Activated CD4-positive, alpha-beta memory T cell treated with anti-CD3 and anti-CD28 coated beads, Interleukin-2, amount 10 ng/mL, durations not matched to agents 7 days and 5 days (primary cell): ENCODE data around the gene TAF4B. TPM values are rescaled to one million over a fixed set of nuclear protein-coding genes. Genes with fewer than 3 reads are reported as not detected.
"Not testable (repeated sequence)": the region's sequence is repeated elsewhere in the genome, so short reads cannot be mapped to it uniquely, and the experiment has no call there.

Experiments used
- CTCF ChIA-PET: fragments of 350-600 bp; sonication (Branson Sonifier 250); formaldehyde crosslinking; loops from one replicate; lab custom pipeline; 2021; ENCODE audit warnings: antibody characterized with exemption, inconsistent platforms; lab: Charles Lee
- POLR2A ChIA-PET: fragments of 350-600 bp; sonication (Branson Sonifier 250); formaldehyde crosslinking; loops from one replicate; lab custom pipeline; 2021; ENCODE audit warnings: antibody characterized with exemption; lab: Charles Lee
- DNase-seq: peaks from one replicate; pipeline ENCODE4 v3.0.0-alpha.2; 2020
- H3K27ac Mint-ChIP-seq: one replicate; pipeline ENCODE4 v1.8.0; 2021; ENCODE audit warnings: mild to moderate bottlenecking, mixed read lengths
- H3K27me3 Mint-ChIP-seq: one replicate; pipeline ENCODE4 v1.8.0; 2021; ENCODE audit warnings: mixed read lengths
- H3K36me3 Mint-ChIP-seq: one replicate; pipeline ENCODE4 v1.8.0; 2021; ENCODE audit warnings: low read depth, mixed read lengths
- H3K4me1 Mint-ChIP-seq: one replicate; pipeline ENCODE4 v1.8.0; 2021; ENCODE audit warnings: mixed read lengths
- H3K4me3 Mint-ChIP-seq: one replicate; pipeline ENCODE4 v1.8.0; 2021; ENCODE audit warnings: mild to moderate bottlenecking, mixed read lengths
- H3K9me3 Mint-ChIP-seq: one replicate; pipeline ENCODE4 v1.8.0; 2021; ENCODE audit warnings: mixed read lengths
- total RNA-seq, 2 experiments: library from RNA; stranded (reverse); gene quantifications; one replicate each; pipeline ENCODE4 v1.2.3, GENCODE V29; 2021

Gene TAF4B
- total RNA-seq, 2 experiments from 2014 or later = 3.3 to 3.8 TPM

DNA sequence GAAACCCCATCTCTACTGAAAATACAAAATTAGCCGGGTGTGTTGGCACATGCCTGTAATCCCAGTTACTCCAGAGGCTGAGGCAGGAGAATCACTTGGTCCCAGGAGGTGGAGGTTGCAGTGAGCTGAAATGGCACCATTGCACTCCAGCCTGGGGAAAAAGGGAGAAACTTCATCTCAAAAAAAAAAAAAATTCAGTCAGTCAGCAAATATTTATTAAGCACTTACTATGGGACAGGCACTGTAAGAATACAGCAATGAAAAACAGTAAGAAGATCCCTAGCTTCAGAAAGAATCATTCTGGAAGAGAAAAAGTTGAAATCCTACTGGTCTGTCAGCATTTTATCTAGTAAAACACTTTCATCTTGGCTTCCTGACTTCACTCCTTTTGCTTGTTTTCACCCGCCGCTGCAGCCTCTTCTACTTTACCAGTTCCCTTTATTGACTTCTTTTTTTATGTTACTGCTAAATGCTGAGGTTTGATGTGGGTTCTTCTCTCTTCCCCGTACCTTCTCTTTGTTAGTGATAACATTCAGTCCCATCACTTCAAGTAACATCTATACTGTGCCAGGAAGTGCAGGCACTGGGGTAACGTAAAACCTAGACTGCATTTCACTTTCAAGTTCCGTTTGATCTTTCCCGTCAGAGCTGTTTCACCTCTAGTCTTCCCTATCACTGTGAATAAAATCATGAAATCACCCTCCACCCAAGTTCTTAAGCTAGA, 10.8 kb upstream of the TAF4B start:
- Mint-ChIP-seq H3K27me3 (no peaks in the 10 kb centered on the region), H3K4me3 (peak overlapping the region; percentile 71), H3K27ac (peak overlapping the region; percentile 82), H3K9me3 (no peaks in the 10 kb centered on the region), H3K4me1 (peaks cover 19% of the 10 kb centered on the region), H3K36me3 (no peaks in the 10 kb centered on the region)
- CTCF ChIA-PET = no interaction called here
- peak; percentile 32 for DNase-seq
- POLR2A ChIA-PET = interaction anchor here (0.6 to 3.7 kb wide), 4 partner anchors 11 to 123 kb away, joined by 3 to 26 read pairs (median 3); partner anchors contain the start of gene TAF4B

DNA sequence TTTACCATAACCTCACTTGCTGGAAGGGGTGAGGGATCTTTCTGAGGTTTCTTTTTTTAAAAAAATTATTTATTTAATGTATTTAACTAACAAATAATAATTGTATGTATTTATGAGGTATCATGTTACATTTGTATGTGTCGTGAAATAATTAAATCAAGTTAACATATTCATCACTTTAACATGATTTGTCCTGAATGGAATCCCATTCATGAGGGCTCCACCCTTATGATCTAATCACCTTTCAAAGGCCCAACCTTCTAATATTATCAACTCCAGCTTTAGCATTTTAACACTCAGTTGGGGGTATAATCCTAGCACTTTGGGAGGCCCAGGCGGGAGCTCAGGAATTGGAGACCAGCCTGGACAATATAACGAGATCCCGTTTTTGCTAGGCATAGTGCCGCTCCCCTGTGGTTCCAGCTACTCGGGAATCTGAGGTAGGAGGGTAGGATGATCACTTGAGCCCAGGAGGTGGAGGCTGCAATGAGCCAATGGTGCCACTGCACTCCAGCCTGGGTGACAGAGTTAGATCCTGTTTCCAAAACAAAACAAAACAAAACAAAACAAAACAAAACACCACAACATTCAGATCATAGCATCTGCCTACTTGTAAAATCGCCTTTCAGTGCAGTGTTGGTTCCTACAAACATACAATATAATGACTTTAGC, 1.1 kb upstream of the TAF4B start:
- Mint-ChIP-seq H3K4me3 (peak overlapping the region; percentile 92), H3K9me3 (no peaks in the 10 kb centered on the region), H3K4me1 (peaks cover 31% of the 10 kb centered on the region), H3K27ac (no peak overlapping the region), H3K27me3 (peaks cover 2% of the 10 kb centered on the region), H3K36me3 (no peaks in the 10 kb centered on the region)
- DNase-seq = no peak
- CTCF ChIA-PET = no interaction called here
- POLR2A ChIA-PET = interaction anchor here (3.6 kb wide), 2 partner anchors 10 to 135 kb away, joined by 26 read pairs; partner anchors contain the start of gene SS18

DNA sequence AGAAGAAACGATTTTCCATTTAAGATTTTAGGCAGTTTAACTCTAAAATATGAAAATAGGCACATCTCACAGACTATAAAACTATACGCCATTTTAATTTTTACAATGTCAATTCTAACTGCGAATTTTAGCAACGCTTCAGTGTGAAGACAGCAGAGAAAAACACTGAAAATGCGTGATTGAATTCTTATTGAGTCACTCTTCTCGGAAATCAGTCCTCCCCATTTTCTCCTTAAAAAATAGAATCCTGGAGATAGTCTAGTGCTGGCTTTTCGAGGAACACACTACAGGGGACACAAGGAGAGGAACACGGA, 373 bp upstream of the TAF4B start:
- Mint-ChIP-seq H3K9me3 (no peaks in the 10 kb centered on the region), H3K4me1 (peaks cover 31% of the 10 kb centered on the region), H3K4me3 (peak overlapping the region; percentile 92), H3K36me3 (no peaks in the 10 kb centered on the region), H3K27ac (peak overlapping the region; percentile 77), H3K27me3 (peaks cover 2% of the 10 kb centered on the region)
- ChIA-PET CTCF (no interaction called here), POLR2A (interaction anchor here (1.0 to 3.6 kb wide), 5 partner anchors 8 to 138 kb away, joined by 5 to 26 read pairs (median 6); partner anchors contain the start of gene SS18)
- DNase-seq = no peak

DNA sequence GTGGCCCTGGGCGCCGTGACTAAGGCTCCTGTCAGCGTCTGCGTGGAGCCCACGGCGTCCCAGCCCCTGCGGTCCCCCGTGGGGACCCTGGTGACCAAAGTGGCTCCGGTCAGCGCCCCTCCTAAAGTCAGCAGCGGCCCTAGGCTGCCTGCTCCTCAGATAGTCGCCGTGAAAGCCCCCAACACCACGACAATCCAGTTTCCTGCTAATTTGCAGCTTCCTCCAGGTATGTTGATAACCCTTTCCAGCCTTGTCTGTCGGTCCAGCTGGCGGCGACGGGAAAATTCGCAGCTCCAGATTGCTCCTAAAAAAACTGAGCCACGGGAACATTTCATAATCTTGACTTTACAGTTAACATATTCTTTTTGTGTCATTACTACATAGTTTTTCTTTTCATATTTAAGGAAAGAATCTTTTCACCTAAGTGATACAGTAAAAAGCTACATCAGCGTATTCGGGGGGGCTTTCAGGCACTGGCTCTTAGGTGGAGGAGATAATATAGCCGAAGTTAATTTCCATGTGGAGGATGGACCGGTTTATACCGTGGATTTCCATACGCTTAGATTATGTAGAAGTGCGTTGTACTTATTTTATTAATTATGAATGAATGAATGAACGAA, 916 bp downstream of the TAF4B start:
- Mint-ChIP-seq H3K4me1 (peaks cover 31% of the 10 kb centered on the region), H3K36me3 (peaks cover 8% of the 10 kb centered on the region), H3K27ac (peak overlapping the region; percentile 44), H3K4me3 (peak overlapping the region; percentile 92), H3K27me3 (no peaks in the 10 kb centered on the region), H3K9me3 (peaks cover 4% of the 10 kb centered on the region)
- DNase-seq = peak; percentile 20
- ChIA-PET CTCF (no interaction called here), POLR2A (interaction anchor here (0.9 to 3.6 kb wide), 7 partner anchors 9 to 140 kb away, joined by 3 to 26 read pairs (median 5); partner anchors contain the start of gene SS18)

DNA sequence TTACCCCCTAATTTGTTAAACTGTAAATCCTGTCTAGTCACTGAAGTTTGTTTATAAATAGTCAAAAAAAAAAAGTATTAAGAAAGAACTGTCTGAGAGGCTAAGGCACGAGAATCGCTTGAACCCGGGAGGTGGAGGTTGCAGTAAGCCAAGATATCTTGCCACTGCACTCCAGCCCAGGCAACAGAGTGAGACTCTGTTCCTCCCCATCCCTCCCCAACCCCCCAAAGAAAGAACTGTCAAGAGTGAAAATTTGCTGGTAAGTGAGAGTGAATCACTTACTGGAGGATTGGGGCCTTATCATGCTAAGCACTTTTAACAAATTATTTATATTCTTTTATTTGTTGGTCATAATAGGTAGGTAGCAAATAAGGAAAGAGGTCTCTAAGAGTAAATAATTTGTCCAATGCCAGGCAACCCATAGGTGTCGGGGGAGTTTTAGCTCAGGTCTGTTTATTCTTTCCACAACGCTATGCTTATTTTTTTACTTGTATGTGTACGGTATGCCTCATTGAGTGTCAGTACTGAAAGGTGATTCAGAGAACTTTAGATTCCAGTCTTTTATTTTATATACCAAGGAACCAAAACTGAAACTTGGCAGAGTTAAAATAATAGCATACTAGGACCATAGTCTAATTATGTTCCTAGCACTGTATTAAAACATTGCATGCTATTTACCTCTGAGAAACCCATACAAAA, 2.5 kb downstream of the TAF4B start:
- CTCF ChIA-PET = no interaction called here
- Mint-ChIP-seq H3K4me3 (peak overlapping the region; percentile 92), H3K36me3 (peaks cover 9% of the 10 kb centered on the region), H3K27me3 (no peaks in the 10 kb centered on the region), H3K9me3 (peaks cover 4% of the 10 kb centered on the region), H3K27ac (no peak overlapping the region), H3K4me1 (peaks cover 31% of the 10 kb centered on the region)
- DNase-seq = no peak
- POLR2A ChIA-PET = no interaction called here

DNA sequence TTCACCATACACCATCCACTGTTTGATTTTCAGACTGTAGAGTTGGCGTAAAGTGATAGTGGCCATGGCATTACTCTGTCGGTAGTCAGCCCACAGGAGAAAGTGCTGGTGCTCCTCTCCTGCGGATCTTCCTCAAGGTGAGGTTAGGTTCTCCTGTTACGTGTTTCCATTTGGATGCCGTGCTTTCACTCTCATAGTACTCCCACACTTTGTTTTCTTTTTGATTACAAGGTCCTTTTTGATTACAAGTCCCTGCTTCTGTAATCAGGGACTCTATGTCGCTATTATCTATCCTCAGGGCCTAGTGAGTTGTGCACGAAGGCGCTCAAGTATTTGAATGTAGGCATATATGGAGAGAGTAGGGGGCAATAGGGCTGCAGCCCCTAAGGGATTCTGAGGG, 4.3 kb downstream of the TAF4B start:
- H3K9me3 Mint-ChIP-seq = peaks cover 4% of the 10 kb centered on the region
- ChIA-PET POLR2A (no interaction called here), CTCF (no interaction called here)
- peaks cover 12% of the 10 kb centered on the region for H3K36me3 Mint-ChIP-seq
- DNase-seq = no peak
- H3K27me3 Mint-ChIP-seq = no peaks in the 10 kb centered on the region
- H3K4me3 Mint-ChIP-seq = no peak overlapping the region
- no peak overlapping the region for H3K27ac Mint-ChIP-seq
- H3K4me1 Mint-ChIP-seq = peaks cover 31% of the 10 kb centered on the region

DNA sequence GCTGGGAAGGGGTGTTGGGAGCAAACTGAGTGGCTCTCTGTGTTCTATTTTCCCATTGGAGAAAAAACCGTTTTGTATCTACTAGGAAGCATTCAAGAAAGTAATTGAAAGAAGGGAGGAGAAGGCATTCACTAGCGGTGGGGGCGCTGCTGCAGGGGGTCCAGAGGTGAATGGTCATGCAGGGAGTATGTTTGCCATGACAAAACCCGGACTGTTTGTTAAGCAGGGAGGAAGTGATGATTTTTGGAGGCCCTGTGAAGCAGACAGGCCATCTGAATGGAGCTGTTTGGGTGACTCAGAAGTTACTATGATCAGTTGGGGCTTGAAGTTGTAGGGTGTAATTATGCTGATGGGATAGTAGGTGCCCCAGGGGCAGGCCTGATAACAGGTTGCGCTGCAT, 7.0 kb downstream of the TAF4B start:
- ChIA-PET CTCF (no interaction called here), POLR2A (no interaction called here)
- H3K36me3 Mint-ChIP-seq = peaks cover 12% of the 10 kb centered on the region
- peaks cover 4% of the 10 kb centered on the region for H3K9me3 Mint-ChIP-seq
- H3K4me1 Mint-ChIP-seq = peaks cover 10% of the 10 kb centered on the region
- no peak overlapping the region for H3K4me3 Mint-ChIP-seq
- no peaks in the 10 kb centered on the region for H3K27me3 Mint-ChIP-seq
- no peak for DNase-seq
- H3K27ac Mint-ChIP-seq = no peak overlapping the region

DNA sequence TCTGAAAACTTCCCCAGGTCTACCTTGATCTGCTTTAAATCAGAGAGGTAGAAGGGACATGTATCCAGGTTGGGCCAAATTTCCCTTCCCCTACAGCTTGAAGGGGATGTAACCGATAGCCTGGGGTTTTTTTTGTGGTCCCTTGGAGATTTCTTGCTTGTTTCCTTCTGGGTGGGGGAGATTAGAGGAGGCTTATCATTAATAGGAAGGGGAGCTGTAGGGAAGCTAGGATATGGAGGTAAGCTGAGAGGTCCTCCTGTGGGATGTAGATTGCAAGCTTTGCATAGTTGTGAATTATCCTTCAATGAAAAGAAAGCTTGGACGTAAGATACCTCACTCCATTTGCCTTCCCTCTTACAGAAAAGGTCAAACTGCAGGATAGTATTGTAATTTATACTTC, 11.1 kb downstream of the TAF4B start:
- H3K36me3 Mint-ChIP-seq, H3K4me3 Mint-ChIP-seq, H3K9me3 Mint-ChIP-seq, H3K27ac Mint-ChIP-seq, H3K4me1 Mint-ChIP-seq, CTCF ChIA-PET, H3K27me3 Mint-ChIP-seq, DNase-seq: not testable (repeated sequence)
- POLR2A ChIA-PET = interaction anchor here (1.0 kb wide), 1 partner anchor 10 kb away, joined by 3 read pairs; no protein-coding TSS in a partner anchor

DNA sequence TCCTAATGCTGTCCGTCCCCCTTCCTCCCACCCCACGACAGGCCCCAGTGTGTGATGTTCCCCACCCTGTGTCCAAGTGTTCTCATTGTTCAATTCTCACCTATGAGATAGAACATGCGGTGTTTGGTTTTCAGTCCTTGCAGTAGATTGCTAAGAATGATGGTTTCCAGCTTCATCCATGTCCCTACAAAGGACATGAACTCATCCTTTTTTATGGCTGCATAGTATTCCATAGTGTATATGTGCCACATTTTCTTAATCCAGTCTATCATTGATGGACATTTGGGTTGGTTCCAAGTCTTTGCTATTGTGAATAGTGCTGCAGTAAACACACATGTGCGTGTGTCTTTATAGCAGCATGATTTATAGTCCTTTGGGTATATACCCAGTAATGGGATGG, 12.5 kb downstream of the TAF4B start:
- CTCF ChIA-PET, POLR2A ChIA-PET, H3K9me3 Mint-ChIP-seq, DNase-seq, H3K4me3 Mint-ChIP-seq, H3K4me1 Mint-ChIP-seq, H3K27me3 Mint-ChIP-seq, H3K36me3 Mint-ChIP-seq, H3K27ac Mint-ChIP-seq: not testable (repeated sequence)

DNA sequence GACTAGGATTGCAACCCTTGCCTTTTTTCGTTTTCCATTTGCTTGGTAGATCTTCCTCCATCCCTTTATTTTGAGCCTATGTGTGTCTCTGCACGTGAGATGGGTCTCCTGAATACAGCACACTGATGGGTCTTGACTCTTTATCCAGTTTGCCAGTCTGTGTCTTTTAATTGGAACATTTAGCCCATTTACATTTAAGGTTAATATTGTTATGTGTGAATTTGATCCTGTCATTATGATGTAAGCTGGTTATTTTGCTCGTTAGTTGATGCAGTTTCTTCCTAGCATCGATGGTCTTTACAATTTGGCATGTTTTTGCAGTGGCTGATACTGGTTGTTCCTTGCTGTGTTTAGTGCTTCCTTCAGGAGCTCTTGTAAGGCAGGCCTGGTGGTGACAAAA, 16.1 kb downstream of the TAF4B start:
- H3K27me3 Mint-ChIP-seq, CTCF ChIA-PET, H3K4me1 Mint-ChIP-seq, H3K4me3 Mint-ChIP-seq, POLR2A ChIA-PET, H3K36me3 Mint-ChIP-seq, H3K27ac Mint-ChIP-seq, DNase-seq: not testable (repeated sequence)
- H3K9me3 Mint-ChIP-seq = peaks cover 12% of the 10 kb centered on the region

DNA sequence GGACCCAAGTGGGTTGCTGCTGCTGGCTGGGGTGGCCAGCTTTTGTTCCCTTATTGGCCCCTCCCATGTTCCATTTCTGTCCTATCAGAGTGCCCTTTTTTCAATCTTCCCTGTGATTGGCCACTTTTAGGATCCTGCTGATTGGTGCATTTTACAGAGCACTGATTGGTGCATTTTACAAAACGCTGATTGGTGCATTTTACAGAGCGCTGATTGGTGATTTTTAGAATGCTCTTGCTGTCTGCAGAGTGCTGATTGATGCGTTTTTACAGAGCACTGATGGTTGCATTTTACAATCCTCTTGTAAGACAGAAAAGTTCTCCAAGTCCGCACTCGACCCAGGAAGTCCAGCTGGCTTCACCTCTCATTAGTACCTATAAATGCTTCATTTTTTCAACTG, 19.2 kb downstream of the TAF4B start:
- DNase-seq, H3K4me1 Mint-ChIP-seq, H3K4me3 Mint-ChIP-seq, H3K27me3 Mint-ChIP-seq, CTCF ChIA-PET, POLR2A ChIA-PET, H3K36me3 Mint-ChIP-seq, H3K27ac Mint-ChIP-seq: not testable (repeated sequence)
- H3K9me3 Mint-ChIP-seq = peaks cover 12% of the 10 kb centered on the region

DNA sequence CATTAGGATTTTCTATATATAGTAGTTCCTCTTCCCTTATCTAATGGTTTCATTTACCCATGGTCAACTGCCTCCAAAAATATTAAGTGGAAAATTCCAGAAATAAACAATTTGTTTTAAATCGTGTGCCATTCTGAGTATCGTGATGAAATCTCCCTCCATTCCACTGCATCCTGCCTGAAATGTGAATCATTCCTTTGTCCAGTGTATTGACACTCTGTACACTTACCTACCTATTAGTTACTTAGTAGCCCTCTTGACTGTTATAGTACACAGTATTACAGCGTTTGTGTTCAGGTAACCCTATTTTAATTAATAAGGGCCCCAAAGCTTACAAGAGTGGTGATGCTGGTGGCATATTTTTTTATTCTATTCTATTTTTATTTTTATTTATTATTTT, 26.2 kb downstream of the TAF4B start:
- no peak for DNase-seq
- Mint-ChIP-seq H3K36me3 (no peaks in the 10 kb centered on the region), H3K4me3 (no peak overlapping the region), H3K9me3 (no peaks in the 10 kb centered on the region), H3K4me1 (no peaks in the 10 kb centered on the region), H3K27me3 (no peaks in the 10 kb centered on the region), H3K27ac (no peak overlapping the region)
- CTCF ChIA-PET = no interaction called here
- POLR2A ChIA-PET = no interaction called here

DNA sequence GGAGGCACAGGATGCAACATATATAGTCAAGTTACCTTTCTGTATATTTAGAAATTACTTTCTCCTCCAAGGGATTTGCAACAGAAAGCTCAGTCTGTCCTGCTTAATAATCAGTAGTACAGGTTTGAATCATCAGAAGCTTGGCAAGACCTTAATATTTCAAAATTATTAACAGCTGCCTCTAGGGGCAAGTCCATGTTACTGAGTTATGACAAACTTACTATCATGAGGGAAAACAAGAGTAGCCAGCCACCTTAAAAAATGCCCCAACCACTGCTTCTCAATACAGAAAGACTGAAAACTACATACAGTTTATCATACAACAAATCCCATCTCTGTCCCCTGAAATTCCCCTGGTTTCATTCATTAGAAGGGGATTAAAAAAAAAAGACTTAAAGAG, 28.6 kb downstream of the TAF4B start:
- DNase-seq, H3K4me3 Mint-ChIP-seq, H3K27me3 Mint-ChIP-seq, H3K4me1 Mint-ChIP-seq, H3K27ac Mint-ChIP-seq, H3K9me3 Mint-ChIP-seq, CTCF ChIA-PET, POLR2A ChIA-PET, H3K36me3 Mint-ChIP-seq: not testable (repeated sequence)
